ENCODE data around the gene TMOD2.

- TF ChIP-seq REST (IDR thresholded peaks at IDR 0.05; ENCODE audit: unreplicated experiment), result no peak
- TF ChIP-seq, protein P1, sequence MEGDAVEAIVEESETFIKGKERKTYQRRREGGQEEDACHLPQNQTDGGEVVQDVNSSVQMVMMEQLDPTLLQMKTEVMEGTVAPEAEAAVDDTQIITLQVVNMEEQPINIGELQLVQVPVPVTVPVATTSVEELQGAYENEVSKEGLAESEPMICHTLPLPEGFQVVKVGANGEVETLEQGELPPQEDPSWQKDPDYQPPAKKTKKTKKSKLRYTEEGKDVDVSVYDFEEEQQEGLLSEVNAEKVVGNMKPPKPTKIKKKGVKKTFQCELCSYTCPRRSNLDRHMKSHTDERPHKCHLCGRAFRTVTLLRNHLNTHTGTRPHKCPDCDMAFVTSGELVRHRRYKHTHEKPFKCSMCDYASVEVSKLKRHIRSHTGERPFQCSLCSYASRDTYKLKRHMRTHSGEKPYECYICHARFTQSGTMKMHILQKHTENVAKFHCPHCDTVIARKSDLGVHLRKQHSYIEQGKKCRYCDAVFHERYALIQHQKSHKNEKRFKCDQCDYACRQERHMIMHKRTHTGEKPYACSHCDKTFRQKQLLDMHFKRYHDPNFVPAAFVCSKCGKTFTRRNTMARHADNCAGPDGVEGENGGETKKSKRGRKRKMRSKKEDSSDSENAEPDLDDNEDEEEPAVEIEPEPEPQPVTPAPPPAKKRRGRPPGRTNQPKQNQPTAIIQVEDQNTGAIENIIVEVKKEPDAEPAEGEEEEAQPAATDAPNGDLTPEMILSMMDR (conservative IDR thresholded peaks at IDR 0.05; ENCODE audit: low read depth in 2 of 2), result 0 out of 4 replicates have a peak, but pooled peaks of 1 of the 2 experiments have one; percentile 7
- no peak for TF ChIP-seq EZH2 (IDR thresholded peaks at IDR 0.05; ENCODE audit: low read depth, unreplicated experiment)
- TF ChIP-seq ETS1 (IDR thresholded peaks at IDR 0.05), result no peak
- no peak for TF ChIP-seq EZH2phosphoT487 (IDR thresholded peaks at IDR 0.05; ENCODE audit: unreplicated experiment)
- TF ChIP-seq POLR2AphosphoS5 (IDR thresholded peaks at IDR 0.05; ENCODE audit: low read depth), result no peak
- no peak for TF ChIP-seq JUNB (IDR thresholded peaks at IDR 0.05; ENCODE audit: unreplicated experiment)
- no peak for TF ChIP-seq CREB1 (CRISPR knock-in tag; IDR thresholded peaks at IDR 0.05; ENCODE audit: low read depth)
- no peak for TF ChIP-seq NANOG (IDR thresholded peaks at IDR 0.05; ENCODE audit: borderline replicate concordance)
- TF ChIP-seq, protein P2, sequence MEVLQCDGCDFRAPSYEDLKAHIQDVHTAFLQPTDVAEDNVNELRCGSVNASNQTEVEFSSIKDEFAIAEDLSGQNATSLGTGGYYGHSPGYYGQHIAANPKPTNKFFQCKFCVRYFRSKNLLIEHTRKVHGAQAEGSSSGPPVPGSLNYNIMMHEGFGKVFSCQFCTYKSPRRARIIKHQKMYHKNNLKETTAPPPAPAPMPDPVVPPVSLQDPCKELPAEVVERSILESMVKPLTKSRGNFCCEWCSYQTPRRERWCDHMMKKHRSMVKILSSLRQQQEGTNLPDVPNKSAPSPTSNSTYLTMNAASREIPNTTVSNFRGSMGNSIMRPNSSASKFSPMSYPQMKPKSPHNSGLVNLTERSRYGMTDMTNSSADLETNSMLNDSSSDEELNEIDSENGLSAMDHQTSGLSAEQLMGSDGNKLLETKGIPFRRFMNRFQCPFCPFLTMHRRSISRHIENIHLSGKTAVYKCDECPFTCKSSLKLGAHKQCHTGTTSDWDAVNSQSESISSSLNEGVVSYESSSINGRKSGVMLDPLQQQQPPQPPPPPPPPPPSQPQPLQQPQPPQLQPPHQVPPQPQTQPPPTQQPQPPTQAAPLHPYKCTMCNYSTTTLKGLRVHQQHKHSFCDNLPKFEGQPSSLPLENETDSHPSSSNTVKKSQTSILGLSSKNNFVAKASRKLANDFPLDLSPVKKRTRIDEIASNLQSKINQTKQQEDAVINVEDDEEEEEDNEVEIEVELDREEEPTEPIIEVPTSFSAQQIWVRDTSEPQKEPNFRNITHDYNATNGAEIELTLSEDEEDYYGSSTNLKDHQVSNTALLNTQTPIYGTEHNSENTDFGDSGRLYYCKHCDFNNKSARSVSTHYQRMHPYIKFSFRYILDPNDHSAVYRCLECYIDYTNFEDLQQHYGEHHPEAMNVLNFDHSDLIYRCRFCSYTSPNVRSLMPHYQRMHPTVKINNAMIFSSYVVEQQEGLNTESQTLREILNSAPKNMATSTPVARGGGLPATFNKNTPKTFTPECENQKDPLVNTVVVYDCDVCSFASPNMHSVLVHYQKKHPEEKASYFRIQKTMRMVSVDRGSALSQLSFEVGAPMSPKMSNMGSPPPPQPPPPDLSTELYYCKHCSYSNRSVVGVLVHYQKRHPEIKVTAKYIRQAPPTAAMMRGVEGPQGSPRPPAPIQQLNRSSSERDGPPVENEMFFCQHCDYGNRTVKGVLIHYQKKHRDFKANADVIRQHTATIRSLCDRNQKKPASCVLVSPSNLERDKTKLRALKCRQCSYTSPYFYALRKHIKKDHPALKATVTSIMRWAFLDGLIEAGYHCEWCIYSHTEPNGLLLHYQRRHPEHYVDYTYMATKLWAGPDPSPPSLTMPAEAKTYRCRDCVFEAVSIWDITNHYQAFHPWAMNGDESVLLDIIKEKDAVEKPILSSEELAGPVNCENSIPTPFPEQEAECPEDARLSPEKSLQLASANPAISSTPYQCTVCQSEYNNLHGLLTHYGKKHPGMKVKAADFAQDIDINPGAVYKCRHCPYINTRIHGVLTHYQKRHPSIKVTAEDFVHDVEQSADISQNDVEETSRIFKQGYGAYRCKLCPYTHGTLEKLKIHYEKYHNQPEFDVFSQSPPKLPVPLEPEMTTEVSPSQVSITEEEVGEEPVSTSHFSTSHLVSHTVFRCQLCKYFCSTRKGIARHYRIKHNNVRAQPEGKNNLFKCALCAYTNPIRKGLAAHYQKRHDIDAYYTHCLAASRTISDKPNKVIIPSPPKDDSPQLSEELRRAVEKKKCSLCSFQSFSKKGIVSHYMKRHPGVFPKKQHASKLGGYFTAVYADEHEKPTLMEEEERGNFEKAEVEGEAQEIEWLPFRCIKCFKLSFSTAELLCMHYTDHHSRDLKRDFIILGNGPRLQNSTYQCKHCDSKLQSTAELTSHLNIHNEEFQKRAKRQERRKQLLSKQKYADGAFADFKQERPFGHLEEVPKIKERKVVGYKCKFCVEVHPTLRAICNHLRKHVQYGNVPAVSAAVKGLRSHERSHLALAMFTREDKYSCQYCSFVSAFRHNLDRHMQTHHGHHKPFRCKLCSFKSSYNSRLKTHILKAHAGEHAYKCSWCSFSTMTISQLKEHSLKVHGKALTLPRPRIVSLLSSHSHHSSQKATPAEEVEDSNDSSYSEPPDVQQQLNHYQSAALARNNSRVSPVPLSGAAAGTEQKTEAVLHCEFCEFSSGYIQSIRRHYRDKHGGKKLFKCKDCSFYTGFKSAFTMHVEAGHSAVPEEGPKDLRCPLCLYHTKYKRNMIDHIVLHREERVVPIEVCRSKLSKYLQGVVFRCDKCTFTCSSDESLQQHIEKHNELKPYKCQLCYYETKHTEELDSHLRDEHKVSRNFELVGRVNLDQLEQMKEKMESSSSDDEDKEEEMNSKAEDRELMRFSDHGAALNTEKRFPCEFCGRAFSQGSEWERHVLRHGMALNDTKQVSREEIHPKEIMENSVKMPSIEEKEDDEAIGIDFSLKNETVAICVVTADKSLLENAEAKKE (CRISPR knock-in tag; IDR thresholded peaks at IDR 0.05), result no peak
- no peak for TF ChIP-seq STAT1 (IDR thresholded peaks at IDR 0.05; ENCODE audit: unreplicated experiment)
- no peak for TF ChIP-seq ZNF114 (CRISPR knock-in tag; IDR thresholded peaks at IDR 0.05)
- no peak for TF ChIP-seq ZNF331 (CRISPR knock-in tag; IDR thresholded peaks at IDR 0.05; ENCODE audit: low read depth)
Measured at GRCh38 chr15:51727141-51727897, 24.1 kb upstream of the TMOD2 start.
